Measurements from ENCODE around the gene RHOD.

Gene RHOD

DNA sequence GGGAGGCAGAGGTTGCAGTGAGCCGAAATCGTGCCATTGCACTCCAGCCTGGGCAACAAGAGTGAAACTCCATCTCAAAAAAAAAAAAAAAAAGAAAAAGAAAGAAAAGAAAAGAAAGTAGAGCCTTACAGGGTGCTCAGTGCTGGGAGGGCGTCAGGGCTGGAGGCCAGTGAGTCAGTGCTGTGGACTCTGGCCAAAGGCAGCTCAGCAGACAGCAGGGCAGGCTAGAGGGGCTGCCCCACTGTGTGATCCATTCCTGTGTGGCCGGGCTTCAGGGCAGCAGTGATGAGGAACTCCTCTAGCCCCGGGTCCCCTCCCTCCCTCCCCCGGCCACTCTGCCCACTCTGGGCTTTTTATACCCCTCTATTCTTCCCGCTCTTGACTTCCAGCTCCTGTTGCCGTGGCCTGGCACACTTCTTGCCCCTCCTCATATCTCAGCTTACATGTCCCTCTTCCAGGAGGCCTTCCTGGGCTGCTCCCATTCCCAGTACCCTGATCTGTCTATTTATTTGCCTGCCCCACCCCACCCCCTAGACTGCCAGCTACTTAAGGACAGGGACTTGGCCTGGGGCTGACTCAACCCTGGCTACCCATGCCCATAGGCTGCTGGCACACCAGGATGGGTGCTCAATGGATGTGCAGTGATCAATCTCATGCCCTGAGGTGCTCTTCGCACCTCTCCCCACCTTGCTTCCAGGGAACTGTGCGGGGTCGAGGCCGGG lies 23.7 kb upstream of the RHOD start:
- DNase-seq, result no peak

DNA sequence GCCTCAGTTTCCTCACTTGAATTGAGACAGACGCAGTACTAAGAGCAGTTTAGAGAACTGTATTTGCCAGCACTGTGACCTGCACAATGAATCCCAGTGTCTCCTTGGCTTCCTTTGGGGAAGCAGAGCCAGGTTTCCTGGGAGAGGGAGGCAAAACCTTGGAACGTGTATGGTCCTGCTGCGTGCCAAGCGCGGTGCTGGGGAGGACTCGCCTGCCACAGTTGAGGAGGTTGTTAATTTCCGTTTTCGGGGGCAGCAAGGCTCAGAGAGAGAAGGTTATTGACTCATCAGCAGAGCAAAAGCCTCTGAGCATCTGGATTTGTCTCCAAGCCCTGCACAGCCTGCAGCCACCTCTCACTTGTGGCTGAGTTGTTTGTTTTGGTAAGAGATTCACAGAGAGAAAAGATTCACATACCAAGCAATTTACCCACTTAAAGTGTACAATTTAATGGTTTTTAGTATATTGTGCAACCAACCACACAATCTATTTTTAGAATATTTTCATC lies 22.9 kb upstream of the RHOD start:
- DNase-seq, result no peak

DNA sequence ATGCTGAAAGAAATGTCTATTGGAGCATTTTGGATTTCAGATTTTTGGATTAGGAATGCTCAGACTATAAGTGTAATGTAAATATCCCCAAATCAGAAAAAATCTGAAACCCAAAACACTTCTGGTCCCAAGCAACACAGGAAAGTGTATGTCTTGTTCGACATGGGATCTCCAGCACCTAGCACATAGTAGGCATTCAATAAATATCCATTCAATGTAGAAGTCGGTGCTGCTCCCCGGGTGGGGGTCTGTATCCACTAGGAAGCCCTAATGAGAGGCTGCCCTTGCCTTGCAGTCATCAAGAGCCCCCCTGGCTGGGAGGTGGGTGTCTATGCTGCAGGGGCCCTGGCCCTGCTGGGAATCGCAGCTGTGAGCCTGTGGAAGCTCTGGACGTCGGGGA lies 22.3 kb upstream of the RHOD start:
- no peak for DNase-seq

DNA sequence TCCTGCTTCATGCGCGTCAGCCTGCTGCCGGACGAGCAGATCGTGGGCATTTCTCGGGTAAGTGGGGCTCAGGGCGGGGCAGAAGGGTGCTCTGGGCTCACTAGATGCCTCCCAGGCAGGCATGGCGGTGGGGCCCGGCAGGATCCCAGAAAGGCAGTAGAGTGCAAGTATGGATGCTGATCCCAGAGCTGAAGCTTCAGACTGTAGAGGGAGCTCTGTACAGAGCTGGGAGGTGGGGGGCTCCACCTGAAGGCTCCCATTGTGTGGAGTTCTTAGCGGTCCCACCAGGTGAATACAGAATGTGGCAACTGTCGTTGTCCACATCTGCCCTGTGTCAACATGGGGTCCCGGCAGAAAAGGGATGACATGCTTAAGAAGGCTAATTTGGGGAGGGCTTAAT lies 16.5 kb upstream of the RHOD start:
- DNase-seq, result no peak

DNA sequence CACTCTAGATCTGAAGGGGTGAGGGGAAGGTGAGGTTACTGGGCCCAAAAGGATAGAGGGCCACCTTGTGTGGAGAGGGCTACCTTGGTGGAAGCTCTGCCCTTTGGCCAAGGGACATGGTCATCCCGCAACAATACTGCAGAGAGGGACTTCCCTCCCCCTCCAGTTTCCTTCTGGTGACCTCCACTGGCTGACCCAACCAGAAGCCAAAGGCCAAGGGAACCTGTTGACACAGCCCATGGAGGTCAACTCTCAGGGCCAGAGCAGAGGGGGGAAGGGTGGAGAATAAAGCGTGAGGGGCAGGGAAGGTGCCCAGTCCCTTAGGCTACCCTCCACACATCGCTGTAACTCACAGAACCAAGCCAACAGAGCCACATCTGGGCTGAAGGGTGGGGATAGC lies 15.0 kb upstream of the RHOD start:
- DNase-seq, result no peak

DNA sequence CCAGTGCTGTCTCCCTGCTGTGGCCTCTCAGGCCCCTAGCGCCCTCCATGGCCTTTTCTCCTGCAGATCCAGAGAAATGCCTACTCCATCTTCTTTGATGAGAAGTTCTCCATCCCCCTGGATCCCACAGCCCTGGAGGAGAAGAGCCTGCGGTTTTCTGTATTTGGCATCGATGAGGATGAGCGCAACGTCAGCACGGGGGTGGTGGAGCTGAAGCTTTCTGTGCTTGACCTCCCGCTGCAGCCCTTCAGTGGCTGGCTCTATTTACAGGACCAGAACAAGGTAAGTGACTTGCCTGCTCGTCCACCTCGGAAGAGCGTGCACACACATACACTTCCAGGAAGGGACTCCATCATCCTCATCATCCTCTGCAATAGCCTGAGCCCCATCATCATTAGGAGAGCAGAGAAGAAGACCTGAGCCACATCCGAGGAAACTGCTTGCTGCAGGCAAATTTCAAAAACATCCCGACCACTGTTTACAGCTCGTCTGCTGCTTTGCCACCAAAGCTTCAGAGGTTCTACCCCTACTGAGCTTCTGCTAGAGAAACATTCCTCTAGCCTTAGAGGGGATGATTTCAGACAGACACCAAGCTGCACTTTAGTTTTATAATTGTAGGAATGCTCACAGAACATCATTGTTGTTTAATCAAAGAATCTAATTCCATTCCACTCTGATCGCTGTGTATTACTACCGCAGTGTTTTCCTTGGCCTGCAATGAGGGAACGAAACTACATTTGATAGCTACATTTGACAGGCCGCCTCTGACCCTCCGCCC lies 12.9 kb upstream of the RHOD start:
- no peak for DNase-seq

DNA sequence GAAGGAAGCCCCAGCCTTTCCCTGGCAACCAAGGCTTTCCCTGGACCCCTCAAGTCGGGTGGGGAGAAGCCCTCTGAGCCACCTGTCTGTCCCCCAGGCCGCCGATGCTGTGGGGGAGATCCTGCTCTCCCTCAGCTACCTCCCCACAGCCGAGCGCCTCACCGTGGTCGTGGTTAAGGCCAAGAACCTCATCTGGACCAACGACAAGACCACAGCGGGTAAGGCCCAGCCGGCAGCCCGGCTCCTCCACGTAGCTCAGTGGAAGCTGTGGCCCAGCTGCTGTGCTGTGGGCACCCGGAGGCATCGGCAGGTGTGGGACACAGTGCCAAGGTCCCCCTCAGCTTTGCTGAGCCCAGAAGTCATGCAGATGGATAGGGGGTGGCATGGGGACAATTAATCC lies 12.2 kb upstream of the RHOD start:
- no peak for DNase-seq

DNA sequence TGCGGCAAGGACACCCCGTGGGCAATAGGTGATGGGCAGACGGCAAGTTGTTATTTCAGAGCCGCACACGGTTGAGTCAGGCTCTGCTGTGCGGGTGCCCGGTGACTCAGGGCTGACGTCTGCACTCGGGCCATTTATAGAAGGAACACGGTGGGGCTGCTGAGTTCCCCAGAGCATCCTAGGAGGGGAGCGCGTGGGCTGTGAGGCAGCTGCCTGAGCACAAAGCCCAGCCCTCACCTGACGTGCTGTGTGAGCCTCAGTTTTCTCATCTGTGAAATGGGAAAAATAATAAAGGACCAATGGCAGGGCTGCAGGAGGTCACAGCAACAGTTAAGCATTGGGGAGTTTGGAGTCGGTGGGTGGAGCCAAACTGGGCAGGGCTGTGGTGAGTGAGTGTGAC lies 11.3 kb upstream of the RHOD start:
- no peak for DNase-seq

DNA sequence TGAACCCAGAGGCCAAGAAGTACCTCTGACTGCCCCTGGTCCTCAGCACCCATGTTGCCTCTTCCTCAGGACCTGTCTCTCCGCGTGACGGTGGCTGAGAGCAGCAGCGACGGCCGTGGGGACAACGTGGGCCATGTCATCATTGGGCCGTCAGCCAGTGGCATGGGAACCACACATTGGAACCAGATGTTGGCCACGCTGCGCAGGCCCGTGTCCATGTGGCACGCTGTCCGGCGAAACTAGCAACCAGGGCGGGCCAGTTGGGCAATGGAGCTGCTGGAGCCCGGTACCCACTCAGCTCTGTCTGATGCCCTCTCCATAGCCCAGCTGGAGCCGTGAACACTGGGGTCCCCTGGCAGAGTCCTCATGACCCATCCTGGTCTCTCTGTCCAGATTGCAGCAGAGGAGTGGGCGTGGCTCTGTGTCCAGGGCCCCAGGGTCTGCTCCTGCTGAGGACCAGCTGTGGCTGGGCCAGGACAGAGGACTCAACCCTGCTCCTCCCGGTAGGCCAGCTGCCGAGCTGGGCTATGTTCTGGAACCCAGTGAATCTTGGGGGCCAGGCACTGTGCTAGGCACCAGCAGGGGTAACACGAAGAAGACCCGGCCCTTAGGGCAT lies 8.0 kb upstream of the RHOD start:
- no peak for DNase-seq

DNA sequence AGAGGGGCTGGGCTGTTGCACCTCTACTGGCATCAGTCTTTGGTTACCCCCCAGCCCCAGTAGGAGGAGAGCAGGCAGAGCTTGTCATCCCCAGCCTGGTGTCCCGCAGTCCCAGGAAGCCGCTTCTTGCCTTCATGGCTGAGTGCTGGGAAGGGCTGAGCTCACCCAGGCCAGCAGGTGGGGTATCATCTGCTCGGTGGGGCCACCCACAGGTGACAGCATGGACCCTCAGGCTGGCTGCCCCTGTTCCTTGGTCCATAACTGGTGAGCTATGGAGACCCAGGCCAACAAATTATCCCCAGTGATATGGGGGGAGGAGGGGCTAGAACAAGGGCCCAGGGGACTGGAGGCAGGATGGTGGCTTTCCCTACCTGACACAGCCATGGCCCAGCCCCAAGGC lies 6.5 kb upstream of the RHOD start:
- DNase-seq, result no peak

DNA sequence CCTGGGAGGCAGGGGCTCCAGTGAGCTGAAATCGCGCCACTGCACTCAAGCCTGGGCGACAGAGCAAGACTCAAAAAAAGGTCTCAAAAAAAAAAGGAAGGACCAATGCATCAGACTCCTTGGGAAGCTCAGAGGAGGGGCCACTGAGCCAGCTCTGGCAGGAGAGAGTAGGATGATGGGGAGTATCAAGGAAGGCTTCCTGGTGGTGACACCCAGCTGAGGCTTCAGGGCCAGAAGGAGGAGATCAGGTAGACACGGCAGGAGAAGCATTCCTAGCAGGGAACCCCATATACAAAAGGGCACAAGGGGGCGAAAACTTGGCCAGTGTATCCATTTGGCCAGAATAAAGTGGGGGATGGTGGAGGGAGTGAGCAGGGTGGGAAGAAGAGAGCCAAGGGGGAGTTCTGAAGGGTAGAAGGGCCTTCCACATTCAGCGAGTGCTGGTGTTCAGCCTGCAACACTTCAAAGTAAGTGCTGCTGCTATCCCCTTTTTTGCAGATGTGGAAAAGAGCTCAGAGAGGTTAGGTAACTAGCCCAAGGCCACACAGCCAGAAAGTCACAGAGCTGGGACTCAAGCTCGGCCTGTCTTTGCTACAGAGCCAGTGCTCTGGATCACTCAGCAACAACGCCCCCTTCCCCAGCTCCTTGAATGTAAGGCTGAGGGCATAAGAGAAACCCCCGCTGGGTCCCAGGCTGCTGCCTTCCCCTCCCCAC lies 5.3 kb upstream of the RHOD start:
- no peak for DNase-seq

DNA sequence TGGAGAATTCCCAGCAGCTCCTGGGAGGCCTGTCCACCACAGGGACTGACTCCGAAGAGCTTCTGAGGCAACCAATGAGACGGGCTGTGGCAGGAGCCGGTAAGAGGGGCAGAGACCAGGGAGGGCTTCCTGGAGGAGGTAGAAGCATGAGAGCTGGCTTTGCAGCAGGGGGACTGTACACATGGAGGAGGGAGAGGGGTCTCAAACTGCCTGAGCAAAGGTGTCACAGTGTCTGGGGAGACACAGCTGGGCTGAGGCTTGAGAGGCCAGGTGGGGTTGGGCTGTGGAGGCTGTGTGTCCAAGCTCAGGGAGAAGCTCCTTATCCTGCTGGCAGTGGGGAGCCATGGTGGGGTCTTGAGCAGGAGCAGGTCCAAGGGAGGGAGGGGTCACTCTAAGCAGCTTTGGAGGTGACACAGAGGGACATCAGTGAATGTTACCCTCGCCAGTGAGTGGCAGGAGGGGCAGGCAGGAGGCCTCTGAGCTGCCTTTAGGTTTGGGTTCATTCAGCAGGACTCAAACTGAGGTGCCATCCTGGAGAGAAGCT lies 4.6 kb upstream of the RHOD start:
- no peak for DNase-seq

DNA sequence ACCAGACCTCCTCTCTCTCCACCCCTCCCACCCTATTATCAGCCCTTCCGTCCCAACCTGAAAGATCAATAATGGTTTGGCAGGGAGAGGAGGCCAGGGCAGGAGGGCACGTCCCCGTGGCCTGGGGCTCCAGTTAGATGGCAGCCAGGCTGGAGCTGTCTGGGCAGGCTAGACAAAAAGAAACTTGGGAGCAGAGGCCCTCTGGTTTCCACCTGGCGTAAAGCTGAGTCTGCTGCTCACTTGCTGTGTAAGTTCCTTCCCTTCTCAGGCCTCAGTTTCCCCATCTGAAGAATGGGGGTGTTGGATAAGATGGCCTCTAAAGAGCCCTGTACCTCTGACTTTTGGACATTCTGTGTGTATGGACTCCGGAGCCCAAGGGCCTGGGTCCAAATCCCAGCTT lies 3.8 kb upstream of the RHOD start:
- no peak for DNase-seq

DNA sequence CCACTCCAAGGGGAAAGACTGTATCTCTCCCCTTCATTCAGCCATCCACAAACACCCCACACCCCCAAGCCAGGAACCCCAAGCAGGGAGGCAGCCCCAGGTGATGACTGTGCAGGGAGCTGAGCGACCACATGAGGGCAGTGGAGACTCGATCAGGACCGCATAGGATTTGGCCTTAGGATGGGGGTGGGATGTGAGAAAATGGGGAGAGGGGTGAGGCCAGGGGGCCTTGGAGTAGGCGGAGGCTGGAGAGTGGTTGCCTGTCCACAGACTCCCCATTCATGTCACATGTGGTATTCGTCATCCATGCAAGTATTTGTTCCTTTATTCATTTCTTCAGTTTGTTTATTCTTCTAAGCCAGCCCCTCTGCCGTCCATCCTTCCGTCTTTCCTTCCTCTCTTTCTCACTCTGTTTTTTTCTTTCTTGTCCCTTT lies 2.7 kb upstream of the RHOD start:
- peak; percentile 19 to 24 for DNase-seq

DNA sequence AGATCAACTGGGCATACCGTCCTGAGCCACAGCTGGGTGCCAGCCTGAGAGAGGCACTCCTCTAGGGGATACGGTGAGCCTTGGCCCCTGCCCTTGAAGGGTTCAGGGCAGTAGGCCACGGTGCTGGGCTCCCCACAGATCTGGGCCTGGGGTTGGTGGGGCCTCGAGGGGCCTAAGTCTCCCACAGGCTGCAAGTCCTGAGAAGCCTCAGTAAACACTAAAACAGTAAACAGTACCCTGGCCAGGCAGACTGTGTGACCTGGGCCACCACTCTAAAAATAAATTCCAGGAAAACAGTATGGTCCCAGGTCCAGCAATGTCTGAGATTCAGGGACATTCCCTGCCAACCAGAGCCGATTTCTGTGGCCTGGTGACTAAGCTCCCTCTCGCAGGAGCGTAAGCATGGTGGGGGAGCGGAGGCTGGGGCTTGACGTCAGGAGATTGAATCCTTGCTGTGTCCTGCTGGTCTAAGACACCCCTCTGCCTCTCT lies 2.3 kb upstream of the RHOD start:
- no peak for DNase-seq

DNA sequence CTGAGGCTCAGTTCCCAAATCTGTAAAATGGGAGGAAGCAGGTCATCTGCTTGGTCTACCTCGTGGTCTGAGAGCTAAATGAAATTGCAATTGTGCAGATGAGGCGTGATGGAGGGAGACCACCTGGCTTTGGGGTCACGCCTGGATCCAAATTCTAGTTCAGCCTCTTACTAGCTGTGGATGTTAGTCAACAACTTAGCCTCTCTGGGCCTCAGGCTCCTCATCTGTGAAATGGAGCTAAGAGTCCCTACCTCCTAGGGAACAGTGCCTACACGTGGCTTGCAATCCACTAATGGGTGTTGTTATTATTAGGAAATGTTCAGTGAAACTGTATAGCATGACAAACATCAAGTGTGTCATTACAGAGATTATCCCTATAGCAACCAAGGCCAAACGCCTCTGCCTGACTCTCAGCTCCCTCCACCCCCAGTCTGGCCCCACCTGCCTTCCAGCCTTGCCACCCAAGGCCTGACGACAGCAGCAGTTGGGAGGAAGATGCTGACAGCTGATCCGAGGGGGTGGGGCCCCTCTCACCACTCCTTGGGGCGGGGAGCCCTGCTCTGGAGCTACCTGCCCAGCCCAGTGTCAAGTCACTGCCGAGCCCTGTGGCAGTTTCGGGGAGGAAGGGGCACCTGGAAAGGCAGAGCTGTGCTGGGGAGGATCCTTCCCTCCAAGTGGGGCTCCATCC lies 1.7 kb upstream of the RHOD start:
- peak in 1 of 2 experiments; percentile 13 for DNase-seq

DNA sequence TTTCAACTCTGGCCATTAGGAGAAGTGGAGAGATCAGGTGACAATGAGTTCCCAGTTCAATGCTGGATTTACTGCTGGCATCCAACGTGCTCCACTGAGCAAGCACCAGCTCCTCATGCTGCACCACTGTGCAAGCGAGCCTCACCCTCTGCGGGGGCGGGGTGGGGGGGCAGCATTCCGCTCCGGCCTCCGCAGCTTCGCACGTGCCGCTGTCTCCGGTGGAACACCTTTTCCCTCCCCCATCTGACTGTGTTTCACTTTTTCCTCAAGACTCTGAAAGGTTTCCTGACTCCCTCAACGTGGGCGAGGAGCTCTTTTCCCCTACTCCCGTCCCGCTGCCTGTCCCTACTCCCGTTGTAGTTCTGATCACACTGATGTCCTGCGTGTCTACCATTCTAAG lies 835 bp upstream of the RHOD start:
- peak in 1 of 2 experiments; percentile 14 for DNase-seq

DNA sequence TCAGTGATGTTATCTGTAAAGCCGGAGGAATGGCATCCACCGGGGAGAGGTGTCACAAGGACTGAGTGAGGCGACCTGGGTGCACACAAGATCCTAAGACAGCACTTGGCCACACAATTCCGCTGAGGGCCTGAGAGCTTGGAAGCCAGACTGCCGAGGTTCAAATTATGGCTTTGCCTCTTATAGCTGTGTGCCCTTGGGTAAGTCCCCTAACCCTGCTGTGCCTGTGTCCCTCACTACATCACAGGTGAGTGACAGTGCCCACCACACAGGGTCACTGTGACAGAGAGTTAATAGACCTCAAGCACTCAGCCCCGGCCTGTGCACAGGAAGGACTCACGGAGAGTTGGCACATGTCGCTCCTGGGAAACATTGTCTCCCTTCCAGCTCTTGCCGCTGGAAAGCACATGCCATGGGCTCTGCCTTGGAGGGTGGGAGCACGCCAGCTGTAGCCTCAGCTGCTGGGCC lies 592 bp downstream of the RHOD start:
- no peak for DNase-seq

DNA sequence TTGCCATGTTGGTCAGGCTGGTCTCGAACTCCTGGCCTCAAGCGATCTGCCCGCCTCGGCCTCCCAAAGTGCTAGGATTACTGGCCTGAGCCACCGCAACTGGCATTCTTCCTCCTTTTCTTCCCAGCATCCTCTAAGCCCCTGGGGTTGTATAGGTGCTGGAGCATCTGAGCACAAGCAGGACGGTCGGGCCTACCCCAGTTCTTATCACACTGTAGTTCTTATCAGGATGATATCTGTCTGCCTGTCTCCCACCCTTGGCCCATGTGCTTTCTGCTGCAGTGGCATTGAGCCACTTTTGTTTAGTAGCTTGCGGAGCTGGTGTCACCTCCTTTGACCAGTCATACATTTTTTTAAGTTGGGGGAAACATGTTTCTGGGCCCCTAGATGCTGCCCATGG lies 1.9 kb downstream of the RHOD start:
- DNase-seq, result no peak

DNA sequence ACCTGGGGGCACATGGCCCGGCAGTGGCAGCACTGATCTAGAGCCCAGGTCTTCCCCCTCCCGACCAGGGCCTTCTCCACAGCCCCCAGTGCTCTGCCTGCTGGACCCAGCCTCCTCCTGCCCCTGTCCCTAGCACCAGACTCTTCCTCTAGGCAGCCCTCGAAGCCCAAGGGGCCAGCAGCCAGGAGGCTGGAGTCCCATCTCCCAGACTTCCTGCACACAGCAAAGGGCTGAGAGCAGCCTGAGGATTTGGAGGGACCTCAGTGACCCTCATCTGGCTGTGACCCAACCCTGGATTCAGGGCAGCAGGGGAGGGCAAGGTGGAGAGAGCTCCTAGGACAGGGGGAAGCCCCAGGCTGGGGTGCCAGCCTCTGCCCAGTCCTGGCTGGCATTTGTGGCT lies 3.0 kb downstream of the RHOD start:
- no peak for DNase-seq

DNA sequence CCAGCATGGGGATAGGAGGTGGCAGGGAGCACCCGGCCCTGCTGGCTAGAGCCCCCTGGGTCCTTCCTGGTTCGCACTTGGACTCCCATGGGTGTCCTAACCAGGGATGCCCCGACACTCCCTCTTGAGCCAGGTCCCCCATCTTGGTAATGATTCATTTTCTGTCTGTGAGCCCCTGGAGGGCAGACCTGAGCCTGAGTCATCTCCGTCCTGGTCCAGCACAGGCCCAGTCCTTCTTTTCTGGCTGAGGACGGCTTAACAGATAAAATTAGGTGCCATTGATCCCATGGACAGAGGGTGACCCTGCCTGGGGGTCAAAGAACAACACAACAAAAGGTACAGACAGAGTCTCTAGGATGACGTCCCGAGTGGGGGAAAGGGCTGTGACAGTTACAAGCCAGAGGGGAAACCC lies 3.5 kb downstream of the RHOD start:
- DNase-seq, result no peak

Data from activated CD4-positive, alpha-beta T cell treated with anti-CD3 and anti-CD28 coated beads, Interleukin-2, amount 50 U/mL, for 4 hours (primary cell).